HG03103 (cell line): ENCODE measurements around the gene RTP4.

ENCODE experiments used
- ATAC-seq: cut with Tn5 transposase; IDR thresholded peaks from one replicate; pipeline ENCODE4 v1.9.1; 2021; ENCODE audit warnings: low read depth; ENCODE audit not compliant: unreplicated experiment

The RTP4 gene, protein sequence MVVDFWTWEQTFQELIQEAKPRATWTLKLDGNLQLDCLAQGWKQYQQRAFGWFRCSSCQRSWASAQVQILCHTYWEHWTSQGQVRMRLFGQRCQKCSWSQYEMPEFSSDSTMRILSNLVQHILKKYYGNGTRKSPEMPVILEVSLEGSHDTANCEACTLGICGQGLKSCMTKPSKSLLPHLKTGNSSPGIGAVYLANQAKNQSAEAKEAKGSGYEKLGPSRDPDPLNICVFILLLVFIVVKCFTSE

DNA sequence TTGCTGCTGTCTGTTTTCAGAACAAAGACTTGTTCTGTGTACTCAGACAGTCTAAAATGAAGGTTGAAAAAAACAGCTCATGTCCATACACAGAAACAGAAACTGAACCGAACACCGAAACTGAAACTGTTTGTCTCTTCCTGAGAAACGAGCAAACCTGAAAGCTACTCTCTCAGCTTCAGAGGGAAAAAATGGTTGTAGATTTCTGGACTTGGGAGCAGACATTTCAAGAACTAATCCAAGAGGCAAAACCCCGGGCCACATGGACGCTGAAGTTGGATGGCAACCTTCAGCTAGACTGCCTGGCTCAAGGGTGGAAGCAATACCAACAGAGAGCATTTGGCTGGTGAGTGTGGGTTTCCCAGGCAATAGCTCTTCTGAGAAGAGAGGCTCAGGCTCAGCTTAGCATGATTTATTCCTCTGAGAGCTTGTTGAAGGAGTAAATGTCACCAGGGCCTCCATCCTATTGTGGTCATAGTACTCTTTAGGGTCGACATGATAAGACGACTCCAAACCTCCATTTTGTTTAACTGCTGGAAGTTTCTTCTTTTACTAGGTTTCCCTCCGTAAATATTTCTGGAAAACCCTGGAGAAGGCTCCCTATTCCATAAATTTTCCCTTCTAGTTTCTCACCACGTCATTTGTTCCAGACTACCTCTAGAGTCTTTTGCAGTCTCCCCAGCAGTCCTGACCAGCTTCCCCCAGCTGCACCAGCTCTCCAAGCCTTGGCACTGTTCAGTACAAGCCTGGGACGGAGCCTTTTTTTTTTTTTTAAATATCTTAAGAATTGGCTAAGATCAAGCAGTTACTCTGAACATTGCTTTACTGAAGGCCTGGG lies at the start of gene RTP4:
TSS of gene RTP4 (plus strand) at position 135 of the 838 bp plus-strand sequence. CDS start at position 192, 57 bp downstream.
- ATAC-seq: peak; percentile 91

DNA sequence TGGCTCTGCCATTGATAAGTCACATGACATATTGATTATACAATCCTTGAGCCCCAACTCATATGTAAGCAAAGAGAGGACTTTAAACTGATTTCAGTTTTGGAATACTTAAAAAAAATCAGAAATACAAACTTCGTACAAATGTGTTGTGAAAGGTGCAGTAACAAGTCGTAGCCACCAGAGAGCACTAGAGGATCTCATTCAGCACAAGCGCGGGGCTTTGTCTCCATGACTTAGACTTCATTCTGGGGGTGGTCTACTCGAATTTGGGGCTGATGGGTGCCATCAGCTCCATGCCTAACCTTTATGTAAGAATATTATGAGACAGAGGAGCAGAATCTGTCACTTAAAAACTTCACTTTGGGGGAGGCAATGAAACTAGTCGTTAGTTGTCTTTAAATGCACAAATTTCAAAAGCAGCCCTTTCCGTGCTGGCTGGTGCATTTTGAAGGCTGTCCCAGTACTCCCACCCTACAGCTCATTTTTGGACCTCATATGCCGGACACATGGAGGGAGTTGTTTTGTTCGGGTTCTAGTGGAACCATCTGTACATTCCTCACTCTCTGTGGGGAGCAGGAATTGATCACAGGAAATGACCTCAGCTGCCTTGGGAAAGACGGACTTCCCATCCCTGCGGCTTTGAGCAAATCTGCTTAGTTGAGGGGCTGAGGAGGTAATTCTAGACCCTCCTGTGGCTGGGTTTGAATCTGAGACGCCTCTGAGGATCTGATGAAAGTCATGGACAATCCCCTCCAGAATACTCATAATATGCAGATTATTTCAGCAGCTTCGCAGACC lies 49.2 kb upstream of the RTP4 start:
- ATAC-seq: no peak

DNA sequence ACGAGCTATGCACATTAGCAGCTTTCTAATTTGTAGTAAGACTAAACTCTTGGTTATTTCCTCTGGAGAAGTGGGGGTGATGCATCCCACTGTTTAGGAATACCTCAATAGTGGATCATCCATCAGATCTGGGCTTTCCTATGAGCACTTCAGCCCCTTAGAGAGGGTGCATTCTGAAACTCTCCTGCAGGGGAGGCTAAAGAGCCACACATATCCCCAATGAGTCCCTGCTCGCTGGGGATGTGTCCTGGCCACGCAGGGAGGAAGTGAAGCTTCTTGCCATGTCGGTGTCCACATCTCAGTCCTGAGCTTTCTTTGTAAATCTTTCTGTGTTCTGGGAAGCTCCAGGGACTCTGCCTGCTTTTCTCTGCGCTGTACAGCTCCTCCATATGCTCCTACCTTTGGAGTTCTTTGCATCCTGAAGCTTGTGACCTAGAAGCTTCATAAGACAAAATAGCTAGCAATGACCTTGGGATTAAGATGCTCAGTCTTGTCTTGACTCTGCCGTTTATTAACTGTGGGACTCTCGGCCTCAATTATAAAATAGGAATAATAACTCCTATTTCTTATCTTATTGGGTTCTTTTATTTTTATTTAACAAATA lies 48.4 kb upstream of the RTP4 start:
- ATAC-seq: peak; percentile 84

DNA sequence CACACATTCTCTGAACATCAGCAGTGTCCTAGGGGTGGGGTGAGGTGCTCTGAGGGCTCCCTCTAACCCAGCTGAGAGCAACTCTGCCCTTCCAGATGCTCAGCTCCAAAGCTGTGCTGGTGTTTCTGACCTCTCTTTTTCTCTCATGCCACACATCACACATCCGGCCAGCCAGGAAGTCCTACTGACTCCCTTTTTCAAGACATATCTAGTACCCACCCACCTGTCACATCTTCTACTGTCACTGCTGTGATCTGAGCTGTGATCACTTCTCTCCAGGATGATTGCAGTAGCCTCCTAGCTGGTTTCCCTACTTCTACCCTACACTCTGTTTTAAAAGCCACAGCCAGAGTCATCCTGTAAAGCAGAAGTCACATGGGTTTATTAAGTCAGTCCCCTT lies 46.4 kb upstream of the RTP4 start:
- no peak for ATAC-seq

DNA sequence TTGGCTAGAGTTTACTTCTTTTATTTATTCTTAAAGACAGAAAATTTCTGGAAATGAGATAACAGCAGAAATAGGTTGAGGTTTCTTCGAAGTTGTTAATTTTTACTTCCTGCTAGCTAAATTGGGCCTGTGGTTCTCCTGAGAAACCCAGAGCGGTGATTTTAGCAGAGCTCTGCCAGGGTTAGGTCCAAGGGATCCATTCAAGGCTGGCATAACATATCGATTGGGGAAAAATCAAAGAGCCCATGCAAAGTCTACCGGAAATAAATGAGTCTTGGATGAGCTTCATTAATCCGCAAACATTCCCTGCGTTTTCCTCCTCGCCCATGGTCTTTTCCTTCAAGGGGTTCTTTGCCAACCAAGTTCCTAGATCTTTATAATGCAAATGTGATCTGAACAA lies 45.9 kb upstream of the RTP4 start:
- no peak for ATAC-seq

DNA sequence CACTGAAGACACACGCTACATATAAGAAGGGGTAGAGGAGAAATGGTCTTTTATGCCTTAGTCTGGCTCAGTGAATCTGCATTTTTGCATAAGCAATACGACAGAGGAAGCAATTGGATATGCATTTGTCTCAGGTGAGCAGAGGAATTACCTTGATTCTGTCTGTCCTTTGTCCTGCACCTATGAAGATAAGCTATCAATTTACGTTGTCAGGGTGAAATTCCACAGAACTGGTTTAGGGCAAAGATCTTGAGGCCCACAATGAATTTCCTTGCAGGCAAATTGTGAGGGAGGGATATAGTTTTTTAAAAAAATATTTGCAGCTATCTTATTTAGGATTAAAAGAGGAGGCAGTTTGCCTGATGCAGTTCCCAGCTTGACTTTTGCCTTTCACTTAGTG lies 45.1 kb upstream of the RTP4 start:
- no peak for ATAC-seq

DNA sequence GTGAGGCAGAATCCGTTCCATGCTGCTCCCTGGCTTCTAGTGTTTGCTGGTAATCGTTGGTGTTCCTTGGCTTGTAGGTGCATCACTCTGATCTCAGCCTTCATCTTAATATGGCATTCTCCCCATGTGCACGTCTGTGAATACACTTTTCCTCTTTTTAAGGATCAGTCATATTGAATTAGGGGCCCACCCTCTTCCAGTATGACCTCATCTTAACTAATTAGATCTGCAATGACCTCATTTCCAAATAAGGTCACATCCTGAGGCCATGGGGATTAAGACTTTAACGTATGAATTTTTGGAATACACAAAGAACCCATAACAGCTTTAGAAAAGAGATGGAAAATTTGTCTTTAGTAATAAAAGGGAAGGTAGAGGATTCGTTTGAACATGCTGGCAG lies 42.6 kb upstream of the RTP4 start:
- ATAC-seq: no peak

DNA sequence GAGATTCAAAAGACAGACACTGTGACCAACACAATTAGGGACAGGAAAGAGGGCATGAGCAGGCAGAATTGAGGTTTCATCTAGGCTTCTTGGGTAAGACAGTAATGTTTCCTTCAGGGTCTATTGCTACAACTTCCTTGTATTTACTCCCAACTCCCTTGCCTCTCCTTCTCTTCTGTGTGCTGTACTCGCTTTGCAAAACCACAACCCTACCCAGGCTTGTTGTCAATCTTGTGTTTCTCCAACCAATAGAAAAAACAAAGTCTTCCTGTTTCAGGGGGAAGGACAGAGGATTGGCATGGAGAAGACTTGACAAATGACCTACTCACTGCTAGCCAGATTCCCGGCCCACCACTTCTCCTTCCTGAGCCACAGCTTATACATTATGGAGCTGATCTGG lies 40.3 kb upstream of the RTP4 start:
- ATAC-seq: no peak

DNA sequence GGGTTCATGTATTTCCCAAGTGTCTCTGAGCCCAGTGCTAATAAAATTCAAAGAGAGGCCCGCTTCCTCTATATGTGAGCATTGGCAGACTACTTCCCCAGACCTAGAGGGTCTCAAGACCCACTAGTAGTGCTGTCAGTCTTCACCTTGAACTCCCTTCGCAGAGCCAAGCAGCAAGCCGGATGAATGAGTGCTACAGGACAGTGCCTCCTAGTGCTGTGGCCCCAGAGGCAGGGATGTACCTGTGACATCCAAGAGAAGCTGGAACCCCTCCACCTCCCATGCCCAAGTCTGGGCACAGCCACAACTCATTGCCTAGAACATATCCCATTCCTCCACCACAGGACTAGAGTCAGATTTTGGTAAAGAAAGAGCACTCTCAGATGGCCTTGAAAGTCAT lies 39.5 kb upstream of the RTP4 start:
- no peak for ATAC-seq

DNA sequence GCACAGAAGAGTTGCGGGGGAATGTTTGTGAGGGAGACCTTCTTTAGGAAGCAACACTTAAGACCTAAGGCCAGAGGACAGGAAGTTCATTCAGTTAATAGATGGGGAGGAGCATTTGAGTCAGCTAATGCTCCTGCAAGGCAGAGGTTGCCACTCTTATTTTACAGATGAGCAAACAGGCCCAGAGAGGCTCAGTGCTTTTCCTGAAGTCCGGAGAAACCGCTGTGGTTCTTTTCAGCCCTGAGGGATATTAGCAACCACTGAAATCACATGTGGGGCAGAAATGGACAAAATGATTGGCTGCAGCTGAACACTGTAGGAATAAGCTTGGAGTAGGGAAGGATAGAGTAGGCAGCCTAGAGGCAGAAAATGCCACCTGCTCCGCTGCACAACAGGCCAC lies 33.3 kb upstream of the RTP4 start:
- ATAC-seq: no peak

DNA sequence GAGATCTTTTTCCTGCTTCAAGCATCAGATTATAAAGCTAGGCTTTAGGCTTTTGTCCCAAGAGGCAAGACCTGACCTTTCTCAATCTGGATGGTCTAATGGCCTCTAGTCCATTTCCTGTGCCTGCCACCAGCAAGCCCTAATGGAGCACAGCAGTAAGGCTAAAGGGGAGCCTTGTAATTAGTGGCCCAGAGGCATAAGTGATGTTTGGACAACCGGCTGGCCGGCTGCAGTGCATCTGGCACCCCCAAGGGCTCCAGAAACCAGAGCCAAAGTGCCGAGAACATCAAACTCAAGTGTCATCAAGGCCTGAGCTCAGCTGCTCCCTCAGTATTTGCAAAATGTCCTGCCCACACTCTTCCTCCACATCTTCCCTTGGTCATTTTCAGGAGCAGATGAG lies 31.9 kb upstream of the RTP4 start:
- ATAC-seq: no peak

DNA sequence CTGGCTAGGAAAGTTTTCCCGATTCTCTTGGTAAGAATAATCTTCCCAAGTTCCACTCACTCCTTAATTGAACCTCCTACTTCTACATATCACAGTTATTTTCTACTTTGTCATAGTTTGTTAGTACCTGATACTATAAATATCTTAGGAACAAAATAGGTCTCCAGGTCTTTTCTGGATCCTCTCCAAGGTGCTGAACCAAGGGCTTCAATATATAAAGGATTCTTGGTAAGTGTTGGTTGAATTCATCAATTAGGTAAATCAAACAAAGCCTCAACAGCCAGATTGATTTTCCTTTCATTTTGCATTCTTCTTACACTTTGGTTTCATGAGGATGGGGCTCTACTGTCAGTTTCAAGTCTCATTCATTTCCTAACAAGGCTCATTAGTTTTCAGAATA lies 27.6 kb upstream of the RTP4 start:
- no peak for ATAC-seq

DNA sequence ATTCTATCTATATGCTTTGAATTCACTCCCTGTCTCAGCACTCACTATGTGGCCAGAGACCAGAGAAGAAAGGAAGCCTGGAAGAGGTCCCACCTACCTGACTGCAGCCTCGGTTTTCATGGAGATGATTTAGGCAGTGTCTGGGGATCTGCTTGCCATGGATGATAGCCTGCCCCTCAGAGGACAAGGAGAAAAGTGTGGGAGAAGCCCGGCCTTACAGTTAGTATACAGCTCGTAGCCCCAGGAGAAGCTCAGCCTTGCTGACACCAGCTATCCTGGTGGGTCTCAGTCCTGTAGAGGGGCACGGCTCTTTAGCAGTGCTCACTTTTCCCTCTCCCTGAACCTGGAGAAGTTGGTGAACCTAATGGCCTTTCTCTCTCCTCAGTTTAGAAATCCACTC lies 25.9 kb upstream of the RTP4 start:
- no peak for ATAC-seq

DNA sequence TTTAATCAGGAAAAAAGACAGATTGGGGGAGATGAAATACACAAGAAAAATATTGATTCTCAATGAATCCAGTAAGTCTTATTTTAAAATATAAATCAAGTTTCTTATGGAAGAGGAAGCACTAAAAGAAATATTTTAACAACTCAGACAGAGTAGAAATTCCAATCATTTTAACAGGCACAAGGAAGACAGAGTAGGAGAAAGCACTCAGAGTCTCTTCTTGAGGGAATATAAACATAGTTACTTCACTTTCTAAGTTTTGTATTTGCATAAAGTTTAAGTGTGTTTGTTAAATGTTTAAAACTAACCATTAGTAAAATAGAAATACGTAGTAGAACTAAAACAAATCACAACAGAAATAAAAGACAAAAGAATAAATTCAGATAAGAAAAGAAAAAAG lies 24.5 kb upstream of the RTP4 start:
- no peak for ATAC-seq

DNA sequence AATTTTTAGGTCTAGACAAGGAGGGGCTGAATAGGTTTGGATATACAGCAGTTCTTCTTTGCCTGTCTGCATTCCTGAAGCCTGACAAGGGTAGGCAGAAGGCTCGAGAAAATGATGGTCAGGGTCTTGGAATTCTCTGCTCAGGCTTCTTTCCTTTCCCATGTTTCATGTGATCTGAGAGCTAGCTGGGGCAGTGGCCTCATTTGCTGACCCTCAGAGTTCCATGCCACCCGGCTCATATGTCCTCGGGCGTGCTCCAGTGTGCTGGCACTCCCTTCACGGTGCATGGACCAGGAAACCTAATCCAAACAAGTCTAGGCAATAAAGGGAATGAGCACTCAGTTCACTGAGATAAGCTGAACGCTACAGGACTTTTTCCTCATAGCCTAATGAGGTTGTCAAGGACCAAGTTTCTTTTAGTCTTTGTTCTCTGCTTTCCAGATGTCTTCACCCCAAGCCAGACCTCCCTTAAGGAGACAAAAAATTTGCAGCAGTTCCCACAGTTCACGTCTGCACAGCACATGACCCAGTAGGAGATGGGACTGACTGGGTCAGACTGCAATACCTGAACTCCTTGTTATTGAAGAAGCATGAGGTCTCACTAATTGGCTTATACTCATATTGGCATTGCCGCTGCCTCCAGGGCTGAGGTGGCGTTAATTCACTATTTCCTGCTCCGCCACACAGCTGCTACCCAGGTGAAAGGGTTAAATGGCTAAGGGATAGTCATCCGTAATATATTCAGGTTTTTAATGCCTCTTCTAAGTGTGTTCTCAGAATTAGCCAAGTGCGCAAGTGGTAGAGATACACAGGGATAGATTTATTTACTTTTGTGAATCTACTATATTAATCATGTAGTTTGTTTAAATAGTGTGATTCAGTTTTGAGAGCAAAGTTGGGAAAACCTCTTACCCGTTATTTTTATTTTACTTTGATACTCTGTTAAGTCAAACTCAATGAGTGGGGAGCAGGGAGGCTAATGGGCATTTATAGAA lies 15.3 kb upstream of the RTP4 start:
- ATAC-seq: no peak

DNA sequence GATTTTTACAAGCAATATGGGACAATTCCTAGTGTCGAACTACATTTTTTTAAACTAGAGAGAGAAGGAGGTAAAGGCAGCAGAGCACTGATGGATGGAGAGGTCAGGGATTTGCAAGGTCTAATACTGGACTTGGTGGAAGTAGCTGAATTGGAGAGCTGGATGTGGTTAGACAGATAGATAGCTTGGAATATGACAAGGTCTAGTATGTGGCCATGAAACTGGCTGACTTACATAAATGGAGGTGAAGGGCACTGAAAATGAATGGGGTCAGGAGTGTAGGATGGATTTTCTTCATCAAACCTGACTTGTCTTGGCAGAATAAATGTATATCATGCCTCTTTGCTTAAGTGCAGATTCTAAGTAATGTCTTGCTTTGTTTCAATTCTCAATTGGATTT lies 10.1 kb upstream of the RTP4 start:
- ATAC-seq: no peak

DNA sequence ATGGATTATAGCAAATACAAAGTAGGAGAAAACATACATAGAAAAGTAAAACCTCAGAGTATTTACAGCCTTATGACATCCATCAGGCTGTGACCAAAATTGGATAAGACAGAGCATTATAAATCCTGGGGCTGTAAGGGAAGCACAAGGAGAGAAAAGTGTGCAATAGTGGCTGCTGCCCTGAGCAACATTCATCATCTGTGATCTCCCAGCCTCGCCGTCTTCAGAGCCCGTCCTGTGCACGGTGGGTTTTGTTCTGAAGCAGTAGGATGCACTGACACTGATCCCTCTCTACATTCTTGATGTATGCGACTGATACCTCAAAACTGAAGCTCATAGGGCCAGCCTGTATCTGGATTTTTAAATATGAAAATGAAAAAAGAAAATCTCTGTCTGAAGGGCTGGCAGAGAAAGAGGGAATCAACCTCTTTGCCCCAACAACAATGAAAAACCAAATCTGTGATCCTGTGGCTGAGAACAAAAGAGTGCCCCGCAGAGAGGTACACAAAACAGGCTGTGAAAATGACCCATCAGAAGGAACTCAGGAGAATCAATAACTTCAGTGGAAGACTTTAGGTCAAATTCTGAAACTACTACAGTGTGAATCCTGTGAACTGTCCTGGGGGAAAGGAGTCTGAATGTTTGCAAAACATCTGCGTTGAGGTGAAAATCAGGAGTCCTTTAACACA lies 8.2 kb upstream of the RTP4 start:
- no peak for ATAC-seq

DNA sequence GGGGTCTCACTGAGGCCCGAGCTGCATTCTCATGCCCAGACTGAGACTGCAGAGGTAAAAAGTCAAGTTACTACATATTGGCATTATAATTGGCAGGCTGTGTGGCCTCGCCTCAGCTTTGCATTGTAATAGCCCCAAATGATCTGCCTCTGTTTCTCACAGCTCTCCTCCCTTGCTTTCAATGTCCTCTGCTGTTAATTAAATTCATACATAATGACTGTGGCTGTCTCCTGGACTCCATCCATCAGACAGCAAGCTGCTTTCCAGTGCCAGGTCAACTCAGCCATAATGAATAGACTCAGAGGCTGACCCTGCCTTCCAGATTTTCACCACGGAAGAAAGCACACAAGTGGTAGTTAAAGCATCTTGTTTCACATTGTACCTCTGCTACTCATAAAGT lies 7.6 kb upstream of the RTP4 start:
- no peak for ATAC-seq

DNA sequence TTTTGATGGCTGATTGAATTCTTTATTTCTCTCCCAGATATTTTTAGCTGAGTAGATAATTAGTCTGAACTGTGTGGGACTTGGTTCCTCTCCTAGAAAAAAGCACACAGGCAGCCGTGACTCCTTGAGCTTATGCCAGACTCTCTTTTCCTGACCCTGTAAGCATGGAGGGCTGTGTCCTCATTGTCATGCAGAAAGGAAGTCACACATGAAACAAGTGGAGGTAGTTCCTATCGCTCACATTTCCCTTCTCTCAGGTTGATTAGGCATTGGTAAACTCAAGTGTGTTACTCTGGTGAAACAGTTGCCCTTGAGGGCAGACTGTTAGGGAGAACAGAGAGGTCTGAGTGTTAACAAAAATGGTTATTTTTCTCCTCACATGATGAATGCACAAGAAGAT lies 6.3 kb upstream of the RTP4 start:
- ATAC-seq: no peak
